Thyroid gland (tissue), 4 donors: ENCODE results near the gene A2M. TPM values are rescaled to one million over a fixed set of nuclear protein-coding genes. Genes with fewer than 3 reads are reported as not detected.

Experiments
- DNase-seq, 2 donors: peaks; one replicate each; pipeline ENCODE4 v3.0.0-alpha.2; 2019
- H3K27ac ChIP-seq, 3 donors: fragments of 200-600 bp; sonication (generic); 1 replicate in 2 of 3; 2 replicates in 1 of 3; pipeline ENCODE4 v1.5.1; 2016 to 2019; ENCODE audit warnings: mild to moderate bottlenecking in 1 of 3, moderate library complexity in 1 of 3
- H3K27me3 ChIP-seq: fragments of 200-600 bp; sonication (generic); one replicate; pipeline ENCODE4 v1.5.1; 2019
- H3K36me3 ChIP-seq, 2 donors: fragments of 200-600 bp; sonication (generic); one replicate each; pipeline ENCODE4 v1.5.1; 2016 to 2019
- H3K4me1 ChIP-seq, 2 donors: fragments of 200-600 bp; sonication (generic); one replicate each; pipeline ENCODE4 v1.5.1; 2017 to 2019
- H3K4me3 ChIP-seq, 3 donors: fragments of 200-600 bp; sonication (generic); replicated peaks in 1 of 3; 1 replicate in 2 of 3; 2 replicates in 1 of 3; pipeline ENCODE4 v1.5.1; 2016; ENCODE audit warnings: mild to moderate bottlenecking in 1 of 3
- H3K9me3 ChIP-seq: fragments of 200-600 bp; sonication (generic); one replicate; pipeline ENCODE4 v1.5.1; 2017
- CTCF ChIP-seq, 6 experiments: fragments of 200-600 bp in 3 of 6; fragments of 450-650 bp in 3 of 6; sonication (generic) in 3 of 6; IDR thresholded peaks; one replicate each; pipeline ENCODE4 v1.5.1; 2016 to 2019; ENCODE audit warnings: antibody characterized with exemption in 6 of 6, mild to moderate bottlenecking in 2 of 6, inconsistent platforms in 1 of 6, moderate library complexity in 1 of 6
- POLR2A ChIP-seq, 2 donors: fragments of 450-650 bp; IDR thresholded peaks; one replicate each; pipeline ENCODE4 v1.6.1; 2017; ENCODE audit warnings: antibody characterized with exemption in 2 of 2, mild to moderate bottlenecking in 2 of 2, moderate library complexity in 1 of 2
- WGBS, 2 donors: methylation state at CpG; one replicate each; pipeline ENCODE4 v1.1.5; 2017; 5-methylcytosine and 5-hydroxymethylcytosine counted together
- intact Hi-C: fragments of 100-400 bp; cut with DNase I; formaldehyde crosslinking; loops from one replicate; pipeline ENCODE4 v1.15.1; 2023
- total RNA-seq, 4 donors: library from RNA; depleted of rRNA; stranded (reverse); fragments of >200 nt; gene quantifications; one replicate each; pipeline ENCODE4 v1.2.3, GENCODE V29; 2016

A2M gene
- total RNA-seq, 4 donors from 2014 or later: 124 to 345 (median 219) TPM

GRCh38 chr12:9039397-9039977 is 76.2 kb downstream of the A2M start:
- no peaks in the 10 kb centered on the region for H3K9me3 ChIP-seq
- intact Hi-C loops: loop anchor here (10.0 kb wide), 2 partner anchors 95 to 385 kb away; partner anchors contain the start of gene M6PR
- TF ChIP-seq CTCF (IDR thresholded peaks at IDR 0.05) (peak in 5 of 6 experiments; percentile 31 to 74 (median 66)), POLR2A (IDR thresholded peaks at IDR 0.05) (no peak)

GRCh38 chr12:9037431-9037830 is 78.3 kb downstream of the A2M start:
- H3K4me3 ChIP-seq: no peak overlapping the region
- no peaks in the 10 kb centered on the region for H3K9me3 ChIP-seq
- no peaks in the 10 kb centered on the region for H3K27me3 ChIP-seq
- no peak for DNase-seq
- TF ChIP-seq CTCF (IDR thresholded peaks at IDR 0.05) (no peak), POLR2A (IDR thresholded peaks at IDR 0.05) (no peak)
- WGBS, 2 donors: 84 to 86% methylated on average over 3 of the region's 3 CpGs
- no peaks in the 10 kb centered on the region for H3K36me3 ChIP-seq
- intact Hi-C loops: loop anchor here (10.0 kb wide), 2 partner anchors 93 to 383 kb away; partner anchors contain the start of gene M6PR
- H3K27ac ChIP-seq: no peak overlapping the region
- H3K4me1 ChIP-seq: no peaks in the 10 kb centered on the region

More at GRCh38 chr12:9039397-9039977, 76.2 kb downstream of the A2M start:
- no peaks in the 10 kb centered on the region for H3K27me3 ChIP-seq
- H3K4me1 ChIP-seq: no peaks in the 10 kb centered on the region
- H3K27ac ChIP-seq: no peak overlapping the region
- no peaks in the 10 kb centered on the region for H3K36me3 ChIP-seq
- WGBS, 2 donors: 11 to 13% methylated on average over 3 of the region's 3 CpGs
- H3K4me3 ChIP-seq: no peak overlapping the region
- no peak for DNase-seq

GRCh38 chr12:9036227-9036626 is 79.5 kb downstream of the A2M start:
- TF ChIP-seq CTCF (IDR thresholded peaks at IDR 0.05): no peak
- no peak for TF ChIP-seq POLR2A (IDR thresholded peaks at IDR 0.05)
- Histone ChIP-seq H3K4me1 (no peaks in the 10 kb centered on the region), H3K4me3 (no peak overlapping the region), H3K27me3 (no peaks in the 10 kb centered on the region), H3K9me3 (no peaks in the 10 kb centered on the region), H3K27ac (no peak overlapping the region), H3K36me3 (no peaks in the 10 kb centered on the region)
- DNase-seq: no peak
- WGBS, 2 donors: 79 to 80% methylated on average over 6 of the region's 6 CpGs
- intact Hi-C loops: loop anchor here (10.0 kb wide), 2 partner anchors 91 to 381 kb away; partner anchors contain the start of gene M6PR

GRCh38 chr12:9034095-9034494 is 81.6 kb downstream of the A2M start:
- Histone ChIP-seq H3K9me3 (no peaks in the 10 kb centered on the region), H3K36me3 (no peaks in the 10 kb centered on the region), H3K27me3 (no peaks in the 10 kb centered on the region), H3K4me3 (no peak overlapping the region), H3K4me1 (no peaks in the 10 kb centered on the region), H3K27ac (no peak overlapping the region)
- TF ChIP-seq POLR2A (IDR thresholded peaks at IDR 0.05): no peak
- no peak for TF ChIP-seq CTCF (IDR thresholded peaks at IDR 0.05)
- DNase-seq: no peak
- WGBS, 2 donors: 92 to 98% methylated on average over 6 of the region's 6 CpGs
- intact Hi-C loops: loop anchor here (10.0 kb wide), 2 partner anchors 89 to 379 kb away; partner anchors contain the start of gene M6PR

- Histone ChIP-seq H3K27ac (no peak overlapping the region), H3K4me1 (no peaks in the 10 kb centered on the region), H3K36me3 (no peaks in the 10 kb centered on the region), H3K9me3 (no peaks in the 10 kb centered on the region), H3K27me3 (no peaks in the 10 kb centered on the region), H3K4me3 (no peak overlapping the region)
- no peak for DNase-seq
- intact Hi-C loops: loop anchor here (10.0 kb wide), 2 partner anchors 89 to 379 kb away; partner anchors contain the start of gene M6PR
- no peak for TF ChIP-seq POLR2A (IDR thresholded peaks at IDR 0.05)
- no peak for TF ChIP-seq CTCF (IDR thresholded peaks at IDR 0.05)
- WGBS, 2 donors: 90 to 95% methylated on average over 2 of the region's 2 CpGs
These were observed 82.3 kb downstream of the A2M start for GRCh38 chr12:9033265-9033887.
